ENCODE data around the gene IL22.

Gene IL22

GRCh38 chr12:68264158-68264855 lies 10.9 kb upstream of the IL22 start:
- DNase-seq = no peak

- DNase-seq = no peak
Observed at GRCh38 chr12:68263366-68263765, 10.0 kb upstream of the IL22 start.

- DNase-seq = no peak
Observed at GRCh38 chr12:68261896-68262295, 8.5 kb upstream of the IL22 start.

GRCh38 chr12:68260153-68260552 lies 6.7 kb upstream of the IL22 start:
- DNase-seq = no peak

DNA sequence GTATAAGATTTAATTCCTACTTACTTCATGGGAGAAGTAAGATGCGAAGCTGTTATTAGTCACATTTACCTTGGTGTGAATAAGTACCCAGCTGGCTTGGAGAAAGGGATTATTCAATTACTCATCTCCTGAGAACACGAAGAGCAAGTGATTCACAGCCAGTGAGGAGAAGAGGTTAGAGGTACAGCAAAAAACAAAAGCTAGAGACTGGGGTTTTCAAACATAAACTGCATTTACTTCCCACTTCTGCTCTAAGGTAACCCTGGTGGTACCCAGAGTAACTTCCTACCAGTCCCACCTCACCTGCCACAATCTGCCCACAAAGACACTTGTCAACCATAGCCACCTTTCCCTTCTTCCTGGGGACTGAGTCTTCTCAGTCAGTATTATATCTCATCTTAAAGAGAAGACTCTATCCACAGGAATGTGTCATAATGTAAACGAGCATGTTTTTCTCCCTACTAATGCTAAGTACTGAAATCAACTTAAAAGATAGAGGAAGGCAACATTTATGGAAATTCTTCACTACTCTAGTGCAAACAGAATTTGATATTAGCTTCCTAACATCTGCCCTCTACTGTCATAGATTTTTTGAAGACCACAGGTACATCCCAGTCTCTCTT lies 6.0 kb upstream of the IL22 start:
- DNase-seq = no peak

- no peak for DNase-seq
Observed at GRCh38 chr12:68252077-68252476, 1.3 kb downstream of the IL22 start.

GRCh38 chr12:68250454-68250853 lies 3.0 kb downstream of the IL22 start:
- DNase-seq = no peak

DNA sequence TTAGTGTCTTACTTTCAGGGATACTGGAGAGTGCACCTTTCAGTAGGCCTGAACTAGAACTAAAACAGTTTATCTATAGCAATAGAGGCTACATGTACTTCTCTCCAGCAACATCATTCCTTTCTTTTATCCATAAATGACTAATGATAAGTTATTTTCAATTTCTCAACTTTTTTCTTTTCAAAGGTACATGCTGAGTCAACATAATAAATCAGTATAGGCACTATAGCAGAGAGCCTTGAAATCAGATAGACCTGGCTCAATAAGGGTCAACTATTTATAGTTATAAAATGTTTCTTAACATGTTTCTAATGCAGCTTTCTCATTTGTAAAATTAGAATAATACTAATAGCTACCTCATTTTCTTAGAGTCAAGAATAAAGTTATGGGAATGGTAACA lies 5.6 kb downstream of the IL22 start:
- DNase-seq = no peak

DNA sequence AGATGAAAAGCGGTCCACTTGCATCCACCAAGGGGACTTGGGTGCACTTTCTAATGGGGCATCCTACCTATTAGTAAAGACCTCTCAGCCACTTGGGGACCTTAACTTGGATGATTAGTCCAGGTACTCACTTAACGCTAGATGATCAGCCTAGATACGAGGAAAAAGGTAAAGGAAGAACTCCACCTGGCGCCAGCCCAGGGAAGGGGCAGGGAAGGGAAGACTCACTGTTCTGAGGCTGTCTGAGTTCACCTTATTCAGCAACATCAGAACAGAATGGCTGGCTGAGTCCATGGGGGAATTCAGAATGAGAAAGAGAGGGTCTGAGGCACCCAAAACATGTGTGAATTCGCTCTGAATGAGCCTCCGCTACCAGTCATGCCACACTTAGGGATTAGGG lies 7.1 kb downstream of the IL22 start:
- DNase-seq = no peak

DNA sequence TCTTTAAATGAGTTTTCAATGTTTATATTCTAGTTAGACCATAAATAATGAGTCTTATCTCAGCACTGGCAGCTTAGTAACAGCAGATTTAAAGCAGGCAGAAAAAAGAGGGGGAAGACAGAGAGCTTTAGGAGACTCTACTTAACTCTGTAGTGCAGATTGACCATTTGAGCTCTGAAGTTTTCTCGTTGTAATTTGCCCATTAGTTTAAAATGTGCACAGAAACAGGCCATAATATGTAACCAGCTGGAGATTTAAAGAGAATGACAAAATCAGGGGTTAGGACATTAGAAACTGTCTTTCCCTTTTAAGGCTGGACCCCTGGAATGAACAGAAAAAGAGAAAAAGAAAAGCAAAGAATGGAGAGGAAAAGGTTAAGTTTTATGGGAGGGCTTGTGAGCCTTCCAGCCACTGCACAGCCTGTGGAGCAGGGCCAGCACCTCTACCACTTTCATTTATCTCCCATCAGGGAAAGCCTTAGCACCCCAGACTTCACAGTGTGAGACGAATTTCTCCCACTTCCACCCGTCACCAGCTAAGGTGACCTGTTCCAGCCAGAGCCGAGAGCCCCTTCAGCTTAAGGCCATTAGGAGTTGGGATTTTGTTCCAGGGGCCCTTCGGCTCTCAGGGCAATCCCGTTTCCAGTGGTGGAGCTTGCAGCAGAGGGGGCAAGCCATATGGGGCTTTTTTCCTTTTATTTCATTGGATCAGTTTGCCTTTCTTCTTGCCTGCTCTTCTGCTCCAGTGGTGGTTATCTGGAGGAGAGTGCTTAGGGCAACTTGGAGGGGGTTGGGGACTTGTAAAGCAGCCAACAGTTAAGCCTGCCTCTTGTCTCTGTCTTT lies 8.0 kb downstream of the IL22 start:
- DNase-seq = no peak

- no peak for DNase-seq
Observed at GRCh38 chr12:68242777-68243176, 10.6 kb downstream of the IL22 start.

GRCh38 chr12:68240975-68241374 lies 12.4 kb downstream of the IL22 start:
- peak; percentile 15 for DNase-seq

GRCh38 chr12:68240079-68240478 lies 13.3 kb downstream of the IL22 start:
- DNase-seq = no peak

- no peak for DNase-seq
Observed at GRCh38 chr12:68239309-68239982, 14.0 kb downstream of the IL22 start.

- DNase-seq = no peak
Observed at GRCh38 chr12:68237619-68238018, 15.8 kb downstream of the IL22 start.

DNA sequence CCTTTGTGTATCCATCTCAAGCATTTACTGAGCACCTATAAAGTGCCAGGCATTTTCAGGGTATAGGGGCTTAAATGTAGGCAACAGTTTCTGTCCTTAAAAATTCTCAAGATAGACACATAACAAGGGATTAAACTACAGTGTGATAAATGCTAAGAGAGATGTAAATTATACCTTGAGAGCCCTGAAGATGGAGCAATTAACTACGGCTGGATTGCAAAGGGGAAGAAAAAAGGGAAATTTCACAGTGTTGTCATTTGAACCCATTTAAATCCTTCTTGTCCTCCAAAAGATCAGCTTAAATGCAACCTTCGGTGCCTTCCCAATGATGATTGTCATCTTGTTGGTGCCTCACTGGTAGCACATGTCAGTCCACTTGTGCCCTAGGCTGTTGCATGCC lies 16.3 kb downstream of the IL22 start:
- DNase-seq = no peak

DNA sequence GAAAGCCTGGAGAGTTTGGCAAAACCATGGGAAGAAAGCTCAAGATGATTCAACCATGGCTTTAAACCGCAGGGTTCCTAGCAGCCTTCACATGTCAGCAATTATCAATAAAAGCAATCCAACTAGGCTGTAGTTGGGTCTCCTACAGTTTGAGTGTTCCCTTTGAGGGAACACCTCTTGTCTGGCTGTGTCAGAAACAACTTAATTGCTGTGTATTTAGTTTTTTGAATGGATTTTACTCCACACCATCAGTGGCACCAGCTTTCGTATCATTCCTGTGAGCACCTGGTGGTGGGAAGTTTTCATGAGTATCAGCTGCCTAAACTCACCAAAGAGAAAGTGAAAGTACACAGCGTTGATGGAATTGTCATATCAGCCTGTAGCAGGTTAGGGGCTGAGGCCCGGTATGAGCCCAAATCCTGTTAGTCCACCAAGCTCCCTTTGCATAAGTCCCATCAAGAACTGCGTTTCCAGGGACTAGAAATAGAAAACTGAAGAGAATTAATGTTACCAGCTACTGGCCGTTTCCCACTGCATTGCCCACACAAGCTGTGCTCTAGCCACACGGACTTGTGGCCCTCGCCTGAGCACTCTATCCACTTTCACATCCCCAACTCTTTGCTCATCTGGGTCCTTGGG lies 16.9 kb downstream of the IL22 start:
- peak; percentile 13 for DNase-seq

DNA sequence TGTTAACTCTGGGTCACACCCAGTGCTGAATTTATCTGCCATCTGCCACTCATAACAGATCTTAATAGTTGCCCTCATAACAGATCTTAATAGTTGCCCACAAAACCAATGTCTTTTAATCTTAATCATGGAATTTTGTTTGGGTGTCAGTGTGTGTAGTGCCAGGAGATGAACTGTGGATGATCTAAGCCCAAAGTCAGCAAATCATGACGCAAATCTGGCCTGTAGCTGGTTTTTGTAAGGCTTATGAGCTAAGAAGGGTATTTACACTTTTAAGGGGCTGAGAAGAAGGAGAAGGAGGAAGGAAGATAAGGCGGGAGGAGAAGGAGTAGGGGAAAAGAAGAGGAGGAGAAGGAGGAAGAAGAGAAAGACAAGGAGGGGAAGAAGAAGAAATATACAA lies 17.8 kb downstream of the IL22 start:
- no peak for DNase-seq

DNA sequence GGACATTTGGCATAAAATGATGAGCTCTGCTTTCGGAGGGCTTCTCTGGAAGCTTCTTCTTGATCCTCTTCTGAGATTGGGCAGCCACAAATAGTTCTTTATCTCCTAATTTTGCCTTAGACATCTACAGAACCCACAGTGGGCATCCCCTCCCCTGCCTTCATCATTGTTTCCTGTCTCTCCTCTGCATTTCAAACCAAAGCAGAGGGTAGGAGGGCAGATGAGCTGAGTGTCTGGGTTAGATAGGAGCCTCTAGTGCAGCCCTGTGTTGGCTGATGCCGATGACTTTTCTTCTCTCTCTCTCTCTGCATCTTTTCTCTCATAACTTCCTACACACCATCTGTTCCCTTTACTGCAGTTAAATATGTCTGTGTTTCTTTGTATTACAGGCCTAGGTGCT lies 19.3 kb downstream of the IL22 start:
- DNase-seq = no peak

- DNase-seq = no peak
Observed at GRCh38 chr12:68233498-68233897, 19.9 kb downstream of the IL22 start.

GRCh38 chr12:68231691-68232090 lies 21.7 kb downstream of the IL22 start:
- DNase-seq = no peak

DNA sequence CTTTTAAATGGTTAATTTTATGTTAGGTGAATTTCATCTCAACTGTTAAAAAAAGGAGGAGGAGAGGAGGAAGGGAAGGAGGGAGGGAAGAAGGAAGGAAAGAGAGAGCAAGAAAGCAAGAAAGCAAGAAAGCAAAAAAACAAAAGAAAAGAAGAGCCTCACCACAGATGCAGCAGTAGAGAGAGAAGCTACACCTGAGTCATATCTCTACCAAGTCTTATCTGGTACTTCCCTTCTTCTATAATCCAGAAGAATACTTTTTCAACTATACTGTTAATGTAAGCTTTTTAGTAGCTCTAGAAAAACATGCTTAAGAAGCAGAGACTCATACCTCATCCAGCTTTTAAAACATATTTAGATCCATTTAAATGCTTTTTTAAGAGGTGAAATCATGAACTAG lies 22.2 kb downstream of the IL22 start:
- no peak for DNase-seq

- DNase-seq = no peak
Observed at GRCh38 chr12:68229956-68230355, 23.4 kb downstream of the IL22 start.
